GM19463 (cell line): Measurements from ENCODE around the gene LHPP.

Source experiments
- ATAC-seq: cut with Tn5 transposase; IDR thresholded peaks from one replicate; pipeline ENCODE4 v1.9.1; 2021; ENCODE audit warnings: mild to moderate bottlenecking, moderate library complexity; ENCODE audit not compliant: unreplicated experiment

Gene LHPP

GRCh38 chr10:124516746-124517397 lies 55.2 kb downstream of the LHPP start:
- ATAC-seq: no peak

- no peak for ATAC-seq
Observed at GRCh38 chr10:124517461-124517860, 55.8 kb downstream of the LHPP start.

GRCh38 chr10:124517931-124518330 lies 56.3 kb downstream of the LHPP start:
- ATAC-seq: no peak

GRCh38 chr10:124518366-124518765 lies 56.7 kb downstream of the LHPP start:
- ATAC-seq: no peak

- no peak for ATAC-seq
Observed at GRCh38 chr10:124520558-124521428, 59.2 kb downstream of the LHPP start.

- ATAC-seq: no peak
Observed at GRCh38 chr10:124521429-124521871, 59.8 kb downstream of the LHPP start.

GRCh38 chr10:124522131-124522932 lies 60.7 kb downstream of the LHPP start:
- ATAC-seq: no peak

GRCh38 chr10:124522933-124523871 lies 61.6 kb downstream of the LHPP start:
- no peak for ATAC-seq

- no peak for ATAC-seq
Observed at GRCh38 chr10:124523901-124524300, 62.3 kb downstream of the LHPP start.

GRCh38 chr10:124524991-124525653 lies 63.5 kb downstream of the LHPP start:
- ATAC-seq: no peak

- no peak for ATAC-seq
Observed at GRCh38 chr10:124525751-124526600, 64.4 kb downstream of the LHPP start.

GRCh38 chr10:124526621-124527267 lies 65.1 kb downstream of the LHPP start:
- no peak for ATAC-seq

- ATAC-seq: no peak
Observed at GRCh38 chr10:124527874-124528395, 66.3 kb downstream of the LHPP start.

GRCh38 chr10:124529661-124530214 lies 68.1 kb downstream of the LHPP start:
- ATAC-seq: no peak

- peak; percentile 89 for ATAC-seq
Observed at GRCh38 chr10:124530215-124530665, 68.6 kb downstream of the LHPP start.

- no peak for ATAC-seq
Observed at GRCh38 chr10:124530816-124531215, 69.2 kb downstream of the LHPP start.

GRCh38 chr10:124532106-124532641 lies 70.6 kb downstream of the LHPP start:
- ATAC-seq: no peak
